Spleen (tissue), 11 donors: ENCODE data around the gene NOG. TPM values are rescaled to one million over a fixed set of nuclear protein-coding genes. Genes with fewer than 3 reads are reported as not detected.

Experiments used
- DNase-seq: peaks from one replicate; pipeline ENCODE4 v3.0.0-alpha.2; 2020
- H3K27ac ChIP-seq, 8 donors: fragments of 200-600 bp; sonication (generic) in 7 of 8; 1 replicate in 4 of 8; 2 replicates in 4 of 8; pipeline versions ENCODE4 v1.5.0 to v1.8.0; 2016 to 2021; ENCODE audit warnings: inconsistent platforms in 4 of 8, mild to moderate bottlenecking in 4 of 8, moderate library complexity in 1 of 8
- H3K27me3 ChIP-seq, 7 donors: fragments of 200-600 bp; sonication (generic) in 6 of 7; replicated peaks in 1 of 7; 1 replicate in 4 of 7; 2 replicates in 3 of 7; pipeline versions ENCODE4 v1.5.0 to v1.8.0; 2016 to 2021; ENCODE audit warnings: inconsistent platforms in 3 of 7, mild to moderate bottlenecking in 1 of 7
- H3K36me3 ChIP-seq, 6 donors: fragments of 200-600 bp; sonication (generic) in 5 of 6; 1 replicate in 4 of 6; 2 replicates in 2 of 6; pipeline versions ENCODE4 v1.5.0 to v1.8.0; 2016 to 2021; ENCODE audit warnings: inconsistent platforms in 2 of 6
- H3K4me1 ChIP-seq, 6 donors: fragments of 200-600 bp; sonication (generic) in 5 of 6; 1 replicate in 3 of 6; 2 replicates in 3 of 6; pipeline versions ENCODE4 v1.5.0 to v1.8.0; 2016 to 2021; ENCODE audit warnings: inconsistent platforms in 3 of 6
- H3K4me3 ChIP-seq, 8 donors: fragments of 200-600 bp; sonication (generic) in 7 of 8; 1 replicate in 4 of 8; 2 replicates in 4 of 8; pipeline versions ENCODE4 v1.5.0 to v1.8.0; 2016 to 2021; ENCODE audit warnings: inconsistent platforms in 4 of 8, mild to moderate bottlenecking in 4 of 8, moderate library complexity in 2 of 8
- H3K9me3 ChIP-seq, 8 donors: fragments of 200-600 bp; sonication (generic) in 7 of 8; 1 replicate in 4 of 8; 2 replicates in 4 of 8; pipeline versions ENCODE4 v1.5.0 to v1.8.0; 2016 to 2021; ENCODE audit warnings: inconsistent platforms in 4 of 8
- POLR2A ChIP-seq, 3 donors: fragments of 450-650 bp; IDR thresholded peaks; one replicate each; pipeline ENCODE4 v1.5.1; 2017; ENCODE audit warnings: antibody characterized with exemption in 3 of 3, mild to moderate bottlenecking in 1 of 3
- POLR2AphosphoS5 ChIP-seq, 3 donors: sonication (generic); formaldehyde crosslinking; IDR thresholded peaks; one replicate each; pipeline ENCODE4 v1.5.1; 2017; ENCODE audit warnings: antibody characterized with exemption in 3 of 3
- WGBS, 5 donors: extraction: QIAGEN DNeasy Blood & Tissue Kit in 3 of 5; methylation state at CpG; one replicate each; pipeline versions ENCODE4 v1.1.5 to v1.1.7; 2013 to 2018; 5-methylcytosine and 5-hydroxymethylcytosine counted together
- intact Hi-C: fragments of 100-400 bp; cut with DNase I; formaldehyde crosslinking; loops from one replicate; pipeline ENCODE4 v1.15.0; 2023; ENCODE audit warnings: low total_unique reads
- polyA plus RNA-seq, 3 donors: library from polyadenylated mRNA; stranded (reverse); fragments of 200-250 nt; gene quantifications; one replicate each; pipeline ENCODE4 v1.2.1, GENCODE V29; 2013
- total RNA-seq, 7 donors: library from RNA; depleted of rRNA in 3 of 7; stranded (reverse); fragments of >200 nt in 3 of 7; fragmentation: NEBNext Ultra II Directional in 4 of 7; extraction: Animal tissue kit (Norgen Biotek cat#: 25700) in 4 of 7; gene quantifications; one replicate each; pipeline versions ENCODE4 v1.1.0 to v1.2.1, GENCODE V29; 2016 to 2021
- TF ChIP-seq, protein P1 (sequence below), 11 experiments: fragments of 200-600 bp in 7 of 11; fragments of 450-650 bp in 4 of 11; sonication (generic) in 4 of 11; IDR thresholded peaks in 8 of 11; conservative IDR thresholded peaks in 3 of 11; 1 replicate in 7 of 11; 2 replicates in 4 of 11; pipeline versions ENCODE4 v1.4.0 to v1.8.0; 2016 to 2021; ENCODE audit warnings: antibody characterized with exemption in 11 of 11, inconsistent platforms in 4 of 11, mild to moderate bottlenecking in 1 of 11
- donor health status: healthy with polysubstance abuse.
- donor health status: DM: no; HTN: no; CAD: no; lungs with moderate emphysema.
- donor health status: DM: no; HTN: no; CAD: no.
- donor health status: Bipolar disorder and iron deficiency.
- donor health status: healthy.
- donor health status: DM: no; HTN: no; CAD: no.
- donor health status: DM: yes; HTN: yes; CAD: no.

Gene NOG
- total and polyA plus RNA-seq, 10 donors: 0.04 to 1.3 (median 0.54) TPM; not detected in 3

DNA sequence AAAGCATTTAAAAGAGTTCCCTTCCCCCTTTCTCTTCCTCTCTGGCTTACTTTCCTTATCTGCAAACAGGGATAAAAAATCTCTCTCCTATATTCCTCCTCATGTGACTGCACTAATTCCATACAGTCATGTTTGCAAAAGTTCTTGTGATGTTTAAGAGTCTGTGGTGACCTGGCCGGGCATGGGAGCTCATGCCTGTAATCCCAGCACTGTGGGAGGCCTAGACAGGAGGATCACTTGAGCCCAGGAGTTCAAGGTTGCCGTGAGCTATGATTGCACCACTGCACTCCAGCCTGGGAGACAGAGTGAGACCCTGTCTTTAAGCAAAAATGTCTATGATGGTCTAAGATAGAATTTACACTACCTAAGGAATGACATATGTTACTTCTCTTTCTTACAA is 19.6 kb downstream of the NOG start:
- TF ChIP-seq POLR2A (IDR thresholded peaks at IDR 0.05) (no peak), POLR2AphosphoS5 (IDR thresholded peaks at IDR 0.05) (no peak)
- TF ChIP-seq, protein P1, sequence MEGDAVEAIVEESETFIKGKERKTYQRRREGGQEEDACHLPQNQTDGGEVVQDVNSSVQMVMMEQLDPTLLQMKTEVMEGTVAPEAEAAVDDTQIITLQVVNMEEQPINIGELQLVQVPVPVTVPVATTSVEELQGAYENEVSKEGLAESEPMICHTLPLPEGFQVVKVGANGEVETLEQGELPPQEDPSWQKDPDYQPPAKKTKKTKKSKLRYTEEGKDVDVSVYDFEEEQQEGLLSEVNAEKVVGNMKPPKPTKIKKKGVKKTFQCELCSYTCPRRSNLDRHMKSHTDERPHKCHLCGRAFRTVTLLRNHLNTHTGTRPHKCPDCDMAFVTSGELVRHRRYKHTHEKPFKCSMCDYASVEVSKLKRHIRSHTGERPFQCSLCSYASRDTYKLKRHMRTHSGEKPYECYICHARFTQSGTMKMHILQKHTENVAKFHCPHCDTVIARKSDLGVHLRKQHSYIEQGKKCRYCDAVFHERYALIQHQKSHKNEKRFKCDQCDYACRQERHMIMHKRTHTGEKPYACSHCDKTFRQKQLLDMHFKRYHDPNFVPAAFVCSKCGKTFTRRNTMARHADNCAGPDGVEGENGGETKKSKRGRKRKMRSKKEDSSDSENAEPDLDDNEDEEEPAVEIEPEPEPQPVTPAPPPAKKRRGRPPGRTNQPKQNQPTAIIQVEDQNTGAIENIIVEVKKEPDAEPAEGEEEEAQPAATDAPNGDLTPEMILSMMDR (IDR thresholded peaks at IDR 0.05 in 8 of 11, conservative IDR thresholded peaks at IDR 0.05 in 3 of 11): no peak
- no peak for DNase-seq
- H3K9me3 ChIP-seq: no peaks in the 10 kb centered on the region
- no peaks in the 10 kb centered on the region for H3K36me3 ChIP-seq
- no peaks in the 10 kb centered on the region for H3K4me1 ChIP-seq
- intact Hi-C loops: no loop called here
- 59 to 92% (median 84%) methylated on average over 2 of the region's 2 CpGs for WGBS, 5 donors
- H3K4me3 ChIP-seq: no peak overlapping the region
- H3K27me3 ChIP-seq: no peaks in the 10 kb centered on the region
- no peak overlapping the region for H3K27ac ChIP-seq

DNA sequence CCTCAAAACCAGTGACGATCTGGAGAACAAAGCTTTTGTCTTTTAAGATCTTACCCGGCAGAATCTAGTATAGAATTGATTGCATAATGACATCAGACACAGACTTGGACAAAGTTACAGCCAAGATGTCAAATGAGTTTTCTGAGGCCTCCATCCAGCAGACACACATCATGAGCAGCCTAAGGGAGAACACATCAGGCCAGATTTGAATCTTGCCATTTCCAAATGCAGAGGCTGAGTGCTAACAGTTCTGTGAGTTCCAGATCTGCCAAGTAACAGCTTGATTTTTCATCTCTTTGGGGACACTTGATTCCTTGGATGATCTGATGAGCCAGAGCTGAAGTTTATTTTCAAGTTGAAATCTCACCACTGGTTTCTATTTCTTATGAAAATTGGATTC is 21.0 kb downstream of the NOG start:
- intact Hi-C loops: no loop called here
- Histone ChIP-seq H3K27ac (no peak overlapping the region), H3K4me3 (no peak overlapping the region), H3K36me3 (no peaks in the 10 kb centered on the region), H3K9me3 (no peaks in the 10 kb centered on the region), H3K4me1 (no peaks in the 10 kb centered on the region), H3K27me3 (no peaks in the 10 kb centered on the region)
- TF ChIP-seq, protein P1 (IDR thresholded peaks at IDR 0.05 in 8 of 11, conservative IDR thresholded peaks at IDR 0.05 in 3 of 11): no peak
- no peak for TF ChIP-seq POLR2AphosphoS5 (IDR thresholded peaks at IDR 0.05)
- DNase-seq: no peak
- 89 to 94% (median 94%) methylated on average over 2 of the region's 2 CpGs for WGBS, 5 donors

DNA sequence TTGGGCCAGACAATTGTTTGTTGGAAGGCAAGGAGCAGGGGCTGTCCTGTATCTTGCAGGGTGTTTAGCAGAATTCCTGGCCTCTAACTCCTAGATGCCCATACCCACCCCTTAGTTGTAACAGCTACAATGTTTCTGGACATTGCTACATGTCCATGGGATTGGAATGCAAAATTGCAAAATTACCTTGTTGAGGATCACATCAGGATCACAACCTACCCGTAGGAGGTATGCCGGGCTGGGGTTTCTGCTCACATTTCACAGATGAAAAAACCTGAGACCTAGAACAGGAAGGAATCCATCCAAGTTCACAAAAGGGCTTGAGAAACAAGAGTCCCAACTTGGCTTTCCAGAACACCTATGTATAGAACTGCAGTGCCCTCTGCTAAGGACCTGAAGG is 22.7 kb downstream of the NOG start:
- TF ChIP-seq POLR2A (IDR thresholded peaks at IDR 0.05): no peak
- TF ChIP-seq, protein P1 (IDR thresholded peaks at IDR 0.05 in 8 of 11, conservative IDR thresholded peaks at IDR 0.05 in 3 of 11): no peak
- no peak for TF ChIP-seq POLR2AphosphoS5 (IDR thresholded peaks at IDR 0.05)
- no peaks in the 10 kb centered on the region for H3K9me3 ChIP-seq
- H3K4me1 ChIP-seq: no peaks in the 10 kb centered on the region
- H3K27ac ChIP-seq: no peak overlapping the region
- no peaks in the 10 kb centered on the region for H3K27me3 ChIP-seq
- no peak for DNase-seq
- intact Hi-C loops: no loop called here
- no peak overlapping the region for H3K4me3 ChIP-seq
- 88 to 96% (median 96%) methylated on average over 2 of the region's 2 CpGs for WGBS, 5 donors
- no peaks in the 10 kb centered on the region for H3K36me3 ChIP-seq

DNA sequence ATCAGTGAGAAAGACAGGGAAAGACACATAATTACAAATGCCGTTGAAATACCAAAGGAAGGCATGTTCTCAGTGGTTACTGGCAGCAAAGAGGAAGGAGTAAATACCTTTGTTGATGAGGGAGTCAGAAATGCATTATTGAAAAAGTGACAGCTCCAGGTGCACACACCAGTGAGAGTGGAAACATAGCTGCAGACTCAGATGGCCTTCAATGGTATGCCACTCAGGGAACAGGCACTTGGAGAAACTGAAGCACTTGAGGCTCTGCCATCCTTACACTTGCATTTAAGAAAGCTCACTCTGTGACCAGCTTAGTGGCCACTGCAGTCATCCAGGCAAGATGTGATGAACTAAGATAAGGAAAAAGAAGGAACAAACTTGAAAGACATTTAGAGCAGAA is 29.9 kb downstream of the NOG start:
- H3K27me3 ChIP-seq: peaks cover 0 to 6% (median 0%) of the 10 kb centered on the region in 7 donors
- H3K4me3 ChIP-seq: no peak overlapping the region
- no peak for DNase-seq
- intact Hi-C loops: no loop called here
- TF ChIP-seq, protein P1 (IDR thresholded peaks at IDR 0.05 in 8 of 11, conservative IDR thresholded peaks at IDR 0.05 in 3 of 11): no peak
- no peaks in the 10 kb centered on the region for H3K4me1 ChIP-seq
- H3K36me3 ChIP-seq: no peaks in the 10 kb centered on the region
- 27 to 53% (median 52%) methylated on average over 1 of the region's 1 CpG for WGBS, 5 donors
- H3K27ac ChIP-seq: no peak overlapping the region
- H3K9me3 ChIP-seq: no peaks in the 10 kb centered on the region
